Esophagus squamous epithelium (tissue), 4 donors: ENCODE data around the gene SHFL.

Experiments
- POLR2A ChIP-seq, 4 donors: fragments of 450-650 bp; IDR thresholded peaks; one replicate each; pipeline ENCODE4 v1.6.1; 2017; ENCODE audit warnings: antibody characterized with exemption in 4 of 4, mild to moderate bottlenecking in 4 of 4, moderate library complexity in 3 of 4
- TF ChIP-seq, protein P1 (sequence below), 6 experiments: fragments of 450-650 bp in 4 of 6; fragments of 200-600 bp in 2 of 6; sonication (generic) in 2 of 6; IDR thresholded peaks; one replicate each; pipeline ENCODE4 v1.5.1; 2016 to 2019; ENCODE audit warnings: antibody characterized with exemption in 6 of 6, mild to moderate bottlenecking in 4 of 6, moderate library complexity in 4 of 6

DNA sequence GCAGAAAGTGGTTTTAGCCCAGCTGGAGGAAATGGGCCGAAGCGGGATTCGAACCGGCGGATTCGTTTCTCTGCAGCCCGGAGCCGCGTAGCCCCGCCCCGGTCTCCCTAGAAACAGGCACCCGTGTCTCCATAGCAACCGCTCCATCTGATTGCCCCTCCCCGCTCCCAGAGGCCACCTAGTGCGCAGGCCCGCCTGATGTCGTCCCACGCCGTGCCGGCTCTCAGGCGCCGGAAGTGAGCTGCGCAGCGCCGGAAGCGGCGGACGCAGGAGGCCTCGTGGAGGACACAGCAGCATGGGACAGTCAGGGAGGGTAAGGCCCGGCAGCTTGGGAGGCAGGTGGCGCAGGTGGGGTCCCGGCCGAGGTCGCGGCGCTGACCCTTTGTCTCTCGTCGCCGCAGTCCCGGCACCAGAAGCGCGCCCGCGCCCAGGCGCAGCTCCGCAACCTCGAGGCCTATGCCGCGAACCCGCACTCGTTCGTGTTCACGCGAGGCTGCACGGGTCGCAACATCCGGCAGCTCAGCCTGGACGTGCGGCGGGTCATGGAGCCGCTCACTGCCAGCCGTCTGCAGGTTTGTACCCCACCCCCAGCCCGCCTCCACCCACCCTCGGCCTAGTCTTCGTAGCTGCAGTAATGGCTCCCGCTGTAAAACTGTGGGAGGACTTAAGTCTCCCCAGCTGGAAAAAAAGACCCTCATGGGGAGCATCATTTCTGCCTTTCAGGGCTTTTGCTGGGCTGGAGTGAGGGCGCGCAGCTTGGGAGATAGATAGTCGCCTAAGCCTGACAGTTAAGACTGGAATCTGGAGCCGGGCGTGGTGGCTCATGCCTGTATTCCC lies 20.2 kb downstream of the SHFL start, which contains the start of gene PPAN:
- peak in 3 of 4 donors; percentile 36 to 71 (median 44) for TF ChIP-seq POLR2A (IDR thresholded peaks at IDR 0.05)
- TF ChIP-seq, protein P1, sequence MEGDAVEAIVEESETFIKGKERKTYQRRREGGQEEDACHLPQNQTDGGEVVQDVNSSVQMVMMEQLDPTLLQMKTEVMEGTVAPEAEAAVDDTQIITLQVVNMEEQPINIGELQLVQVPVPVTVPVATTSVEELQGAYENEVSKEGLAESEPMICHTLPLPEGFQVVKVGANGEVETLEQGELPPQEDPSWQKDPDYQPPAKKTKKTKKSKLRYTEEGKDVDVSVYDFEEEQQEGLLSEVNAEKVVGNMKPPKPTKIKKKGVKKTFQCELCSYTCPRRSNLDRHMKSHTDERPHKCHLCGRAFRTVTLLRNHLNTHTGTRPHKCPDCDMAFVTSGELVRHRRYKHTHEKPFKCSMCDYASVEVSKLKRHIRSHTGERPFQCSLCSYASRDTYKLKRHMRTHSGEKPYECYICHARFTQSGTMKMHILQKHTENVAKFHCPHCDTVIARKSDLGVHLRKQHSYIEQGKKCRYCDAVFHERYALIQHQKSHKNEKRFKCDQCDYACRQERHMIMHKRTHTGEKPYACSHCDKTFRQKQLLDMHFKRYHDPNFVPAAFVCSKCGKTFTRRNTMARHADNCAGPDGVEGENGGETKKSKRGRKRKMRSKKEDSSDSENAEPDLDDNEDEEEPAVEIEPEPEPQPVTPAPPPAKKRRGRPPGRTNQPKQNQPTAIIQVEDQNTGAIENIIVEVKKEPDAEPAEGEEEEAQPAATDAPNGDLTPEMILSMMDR (IDR thresholded peaks at IDR 0.05) = peak in 1 of 6 experiments; percentile 41
